Aorta (tissue), 5 donors: ENCODE data around the gene TLE3. TPM values are rescaled to one million over a fixed set of nuclear protein-coding genes. Genes with fewer than 3 reads are reported as not detected.

Experiments used
- ATAC-seq: fragments of 200-7000 bp; cut with Tn5 transposase; one replicate; pipeline ENCODE4 v1.9.1; 2022; ENCODE audit warnings: moderate library complexity; ENCODE audit not compliant: low FRiP score
- DNase-seq, 2 donors: peaks; one replicate each; pipeline ENCODE4 v3.0.0-alpha.2; 2020
- H3K27ac ChIP-seq, 2 donors: one replicate each; pipeline ENCODE4 v1.5.1; 2013; ENCODE audit warnings: low read length in 2 of 2, mild to moderate bottlenecking in 2 of 2, moderate library complexity in 2 of 2, control low read depth in 1 of 2, inconsistent platforms in 1 of 2, low read depth in 1 of 2
- H3K27me3 ChIP-seq, 2 donors: one replicate each; pipeline ENCODE4 v1.6.1; 2013; ENCODE audit warnings: control low read depth in 1 of 2, low read length in 1 of 2, mild to moderate bottlenecking in 1 of 2, moderate library complexity in 1 of 2; ENCODE audit not compliant: insufficient read depth in 2 of 2, control insufficient read depth in 1 of 2
- H3K36me3 ChIP-seq, 2 donors: one replicate each; pipeline ENCODE4 v1.6.1; 2013; ENCODE audit warnings: control low read depth in 1 of 2, low read length in 1 of 2, mild to moderate bottlenecking in 1 of 2; ENCODE audit not compliant: insufficient read depth in 2 of 2, control insufficient read depth in 1 of 2
- H3K4me1 ChIP-seq, 2 donors: one replicate each; pipeline ENCODE4 v1.6.1; 2013; ENCODE audit warnings: low read length in 2 of 2, control low read depth in 1 of 2, mild to moderate bottlenecking in 1 of 2, moderate library complexity in 1 of 2; ENCODE audit not compliant: insufficient read depth in 2 of 2, control insufficient read depth in 1 of 2
- H3K4me3 ChIP-seq, 2 donors: one replicate each; pipeline ENCODE4 v1.5.1; 2013; ENCODE audit warnings: low read length in 2 of 2, control low read depth in 1 of 2, mild to moderate bottlenecking in 1 of 2
- H3K9me3 ChIP-seq: one replicate; pipeline ENCODE4 v1.6.1; 2013; ENCODE audit warnings: mild to moderate bottlenecking, low read length; ENCODE audit not compliant: control insufficient read depth
- WGBS, 2 donors: extraction: QIAGEN DNeasy Blood & Tissue Kit; methylation state at CpG; one replicate each; pipeline ENCODE4 v1.1.7; 2013; 5-methylcytosine and 5-hydroxymethylcytosine counted together
- intact Hi-C, 2 donors: fragments of 100-400 bp; cut with DNase I; formaldehyde crosslinking; loops; one replicate each; pipeline versions ENCODE4 v1.14.2 to v1.15.0; 2022
- polyA plus RNA-seq, 2 donors: library from polyadenylated mRNA; stranded (reverse); fragments of 200-250 nt; gene quantifications; one replicate each; pipeline ENCODE4 v1.2.3, GENCODE V29; 2013
- total RNA-seq, 2 donors: library from RNA; stranded (reverse); fragmentation: NEBNext Ultra II Directional; extraction: Animal tissue kit (Norgen Biotek cat#: 25700); gene quantifications; one replicate each; pipeline ENCODE4 v1.2.1, GENCODE V29; 2021
- donor health status: healthy with polysubstance abuse.
- donor health status: Bipolar disorder and iron deficiency.
- donor health status: DM: no; HTN: no; CAD: no.
- donor health status: DM: no; HTN: no; CAD: no.
- donor health status: DM: yes; HTN: yes; CAD: no.

Gene TLE3
- total and polyA plus RNA-seq, 4 donors = 8.3 to 89.9 (median 28.2) TPM

DNA sequence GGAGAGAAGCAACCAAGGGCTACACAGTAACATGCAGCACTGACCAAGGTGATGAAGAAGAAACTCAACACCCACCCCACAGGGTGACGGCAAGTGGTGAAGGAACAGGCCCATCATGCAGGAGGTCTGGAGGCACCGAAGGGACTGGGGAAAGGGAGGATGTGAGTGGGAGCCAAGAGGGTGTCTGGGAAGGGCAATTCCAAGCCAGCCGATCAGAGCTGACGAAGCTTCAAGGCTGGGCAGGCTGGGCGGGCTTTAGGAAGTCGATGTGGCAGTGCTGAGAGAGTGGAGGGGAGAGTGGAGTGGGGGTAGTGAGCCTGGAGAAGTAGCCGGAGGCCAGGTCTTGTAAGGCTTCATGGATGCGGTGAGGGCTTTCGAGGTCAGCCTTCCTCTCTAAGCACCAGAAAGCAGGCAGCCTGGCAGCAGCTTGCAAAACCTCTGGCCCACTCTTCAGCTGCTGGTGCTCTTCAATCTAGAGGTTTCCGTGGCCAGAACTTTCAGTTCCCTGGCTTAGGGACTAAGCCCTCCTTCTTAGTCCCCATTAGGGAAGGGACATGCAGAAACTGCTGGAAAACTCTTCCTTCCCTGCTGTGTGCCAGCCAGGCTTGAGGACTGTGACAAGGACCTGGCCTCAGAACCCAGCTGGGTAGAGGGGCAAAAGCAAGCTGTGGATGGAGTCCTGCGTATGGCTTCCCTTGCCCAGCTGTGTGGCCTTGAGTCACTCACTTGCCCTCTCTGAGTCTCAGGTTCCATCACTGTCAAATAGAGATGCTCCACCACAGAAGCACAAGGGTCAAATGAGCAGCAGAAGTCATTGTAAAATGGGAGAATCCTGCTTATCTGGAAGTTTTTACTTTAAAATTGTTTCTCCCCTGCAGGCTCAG is 72.1 kb downstream of the TLE3 start:
- WGBS, 2 donors = 12 to 18% methylated on average over 11 of the region's 11 CpGs
- no peaks in the 10 kb centered on the region for H3K9me3 ChIP-seq
- no peaks in the 10 kb centered on the region for H3K27me3 ChIP-seq
- peak overlapping the region in 1 of 2 donors; percentile 52 for H3K27ac ChIP-seq
- H3K4me1 ChIP-seq = peaks cover 0 to 3% of the 10 kb centered on the region in 2 donors
- H3K4me3 ChIP-seq = no peak overlapping the region
- DNase-seq (no peak), ATAC-seq (no peak)
- H3K36me3 ChIP-seq = no peaks in the 10 kb centered on the region
- intact Hi-C loops = no loop called here

DNA sequence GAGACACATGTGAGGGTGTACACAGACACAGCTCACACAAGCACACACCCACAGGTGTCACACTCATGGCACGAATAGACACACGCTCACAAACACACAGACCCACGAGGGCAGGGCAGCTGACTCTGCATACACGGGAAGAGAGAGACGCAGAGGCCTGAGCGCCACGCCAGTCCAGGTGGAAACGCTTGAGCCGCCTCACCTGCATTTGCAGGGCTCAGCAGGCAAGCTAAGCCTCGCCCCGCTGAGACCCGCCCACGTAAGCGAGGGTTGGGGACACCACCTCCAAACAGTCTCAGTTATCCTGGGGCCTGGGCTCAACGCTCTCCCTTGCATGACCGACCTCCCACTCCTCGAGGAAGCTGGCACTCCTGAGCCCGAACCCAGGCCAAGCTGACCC is 73.2 kb downstream of the TLE3 start:
- 90 to 91% methylated on average over 18 of the region's 18 CpGs for WGBS, 2 donors
- H3K27ac ChIP-seq = no peak overlapping the region
- no peak overlapping the region for H3K4me3 ChIP-seq
- H3K4me1 ChIP-seq = peaks cover 0 to 3% of the 10 kb centered on the region in 2 donors
- intact Hi-C loops = no loop called here
- no peaks in the 10 kb centered on the region for H3K9me3 ChIP-seq
- H3K36me3 ChIP-seq = no peaks in the 10 kb centered on the region
- H3K27me3 ChIP-seq = no peaks in the 10 kb centered on the region
- ATAC-seq = no peak
- no peak for DNase-seq

DNA sequence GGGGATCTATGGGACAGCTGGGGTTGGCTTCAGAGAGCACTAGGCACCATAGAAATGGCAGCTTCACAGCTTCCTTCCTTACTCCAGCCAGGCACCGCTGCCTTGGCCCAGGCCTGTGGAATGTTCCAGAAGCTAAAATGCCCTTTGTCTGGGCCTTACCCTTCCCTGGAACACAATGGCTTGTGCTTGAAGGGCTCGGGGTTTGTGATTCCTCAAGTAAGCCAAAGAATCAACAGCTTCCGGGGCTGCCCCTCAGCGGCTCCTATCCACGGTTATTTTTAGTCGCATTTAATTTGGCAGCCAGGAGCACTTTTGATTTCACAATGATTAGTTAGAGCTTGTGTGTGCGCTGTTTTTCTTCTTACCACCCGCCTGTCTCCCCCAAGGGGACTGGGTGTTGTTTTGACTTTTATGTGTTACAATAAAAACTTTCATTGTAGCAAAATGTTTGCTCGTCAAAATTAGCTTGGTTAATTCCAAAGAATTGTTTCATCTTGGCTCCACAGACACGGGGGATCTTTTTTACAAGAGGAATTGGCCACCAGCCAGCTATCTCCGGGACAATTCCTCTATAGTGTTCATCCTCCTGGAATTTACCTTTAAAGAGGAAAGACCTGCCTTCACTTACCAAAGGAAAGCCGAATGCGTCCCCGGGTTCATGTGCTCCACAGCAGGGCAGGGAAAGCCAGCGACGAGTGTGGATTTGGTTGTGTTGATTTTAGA is 73.8 kb downstream of the TLE3 start:
- intact Hi-C loops = no loop called here
- 12 to 18% methylated on average over 16 of the region's 16 CpGs for WGBS, 2 donors
- H3K4me3 ChIP-seq = no peak overlapping the region

DNA sequence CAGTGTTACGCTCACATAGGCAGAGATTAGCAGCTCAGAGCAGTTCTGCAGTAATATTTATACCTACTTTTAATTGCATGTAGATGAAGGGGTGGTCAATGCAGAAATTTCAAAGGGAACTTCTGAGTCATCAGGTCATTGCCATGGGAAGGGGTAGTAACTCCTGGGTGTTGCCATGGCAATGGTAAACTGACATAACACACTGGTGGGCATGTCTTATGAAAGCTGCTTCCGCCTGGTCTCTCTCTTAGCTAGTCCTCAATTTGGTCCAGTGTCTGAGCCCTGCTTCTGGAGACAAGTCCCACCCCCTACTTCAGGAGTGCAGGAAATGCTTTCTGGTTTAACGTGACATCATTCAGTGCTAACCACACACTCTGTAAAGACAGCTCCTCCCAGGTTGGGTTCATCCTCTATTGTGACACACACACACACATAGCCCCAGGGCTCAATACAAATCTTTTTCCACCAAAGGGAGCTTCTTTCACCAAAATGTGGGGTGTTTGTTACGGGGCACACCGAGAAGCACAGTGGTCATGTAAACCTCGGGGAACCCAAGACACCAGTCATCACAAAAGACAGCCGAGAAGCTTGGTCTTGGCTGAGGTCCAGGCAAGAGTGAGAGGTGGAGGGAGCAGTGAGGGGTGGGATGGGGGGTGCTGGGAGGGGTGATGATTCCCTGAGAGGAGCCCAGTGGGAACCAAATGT is 74.5 kb downstream of the TLE3 start:
- Histone ChIP-seq H3K27ac (peak overlapping the region in 1 of 2 donors; percentile 47), H3K36me3 (no peaks in the 10 kb centered on the region), H3K4me1 (peaks cover 0 to 3% of the 10 kb centered on the region in 2 donors), H3K4me3 (no peak overlapping the region), H3K27me3 (no peaks in the 10 kb centered on the region), H3K9me3 (no peaks in the 10 kb centered on the region)
- WGBS, 2 donors = 79 to 84% methylated on average over 7 of the region's 7 CpGs
- intact Hi-C loops = no loop called here
- DNase-seq (no peak), ATAC-seq (peak; percentile 60)

More for the DNA sequence above, 73.8 kb downstream of the TLE3 start:
- H3K4me1 ChIP-seq = peaks cover 0 to 3% of the 10 kb centered on the region in 2 donors
- H3K36me3 ChIP-seq = no peaks in the 10 kb centered on the region
- H3K27me3 ChIP-seq = no peaks in the 10 kb centered on the region
- no peaks in the 10 kb centered on the region for H3K9me3 ChIP-seq
- peak in 1 of 2 donors; percentile 72 for DNase-seq
- ATAC-seq = peak; percentile 72
- H3K27ac ChIP-seq = peak overlapping the region in 1 of 2 donors; percentile 47

DNA sequence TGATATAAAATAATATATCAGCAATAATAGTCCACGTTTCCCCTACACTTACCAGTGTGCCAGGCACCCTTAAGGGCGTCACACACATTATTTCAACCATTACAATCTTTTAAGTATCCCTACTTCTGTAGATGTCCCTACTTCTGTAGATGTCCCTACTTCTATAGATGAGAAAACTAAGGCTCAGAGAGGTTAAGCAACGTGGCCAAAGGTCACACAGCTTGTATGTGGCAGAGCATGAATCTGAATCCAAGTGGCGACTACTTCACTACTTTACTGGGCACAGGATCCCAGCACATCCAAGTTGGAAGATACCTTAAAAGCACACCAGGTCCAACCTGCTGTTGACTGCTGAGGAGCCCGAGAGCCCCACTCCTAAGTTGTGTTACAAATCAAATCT is 77.5 kb downstream of the TLE3 start:
- ATAC-seq = no peak
- Histone ChIP-seq H3K27ac (no peak overlapping the region), H3K27me3 (no peaks in the 10 kb centered on the region), H3K9me3 (no peaks in the 10 kb centered on the region), H3K4me1 (peaks cover 0 to 3% of the 10 kb centered on the region in 2 donors), H3K36me3 (no peaks in the 10 kb centered on the region), H3K4me3 (no peak overlapping the region)
- intact Hi-C loops = no loop called here
- 93 to 94% methylated on average over 5 of the region's 5 CpGs for WGBS, 2 donors
- no peak for DNase-seq

DNA sequence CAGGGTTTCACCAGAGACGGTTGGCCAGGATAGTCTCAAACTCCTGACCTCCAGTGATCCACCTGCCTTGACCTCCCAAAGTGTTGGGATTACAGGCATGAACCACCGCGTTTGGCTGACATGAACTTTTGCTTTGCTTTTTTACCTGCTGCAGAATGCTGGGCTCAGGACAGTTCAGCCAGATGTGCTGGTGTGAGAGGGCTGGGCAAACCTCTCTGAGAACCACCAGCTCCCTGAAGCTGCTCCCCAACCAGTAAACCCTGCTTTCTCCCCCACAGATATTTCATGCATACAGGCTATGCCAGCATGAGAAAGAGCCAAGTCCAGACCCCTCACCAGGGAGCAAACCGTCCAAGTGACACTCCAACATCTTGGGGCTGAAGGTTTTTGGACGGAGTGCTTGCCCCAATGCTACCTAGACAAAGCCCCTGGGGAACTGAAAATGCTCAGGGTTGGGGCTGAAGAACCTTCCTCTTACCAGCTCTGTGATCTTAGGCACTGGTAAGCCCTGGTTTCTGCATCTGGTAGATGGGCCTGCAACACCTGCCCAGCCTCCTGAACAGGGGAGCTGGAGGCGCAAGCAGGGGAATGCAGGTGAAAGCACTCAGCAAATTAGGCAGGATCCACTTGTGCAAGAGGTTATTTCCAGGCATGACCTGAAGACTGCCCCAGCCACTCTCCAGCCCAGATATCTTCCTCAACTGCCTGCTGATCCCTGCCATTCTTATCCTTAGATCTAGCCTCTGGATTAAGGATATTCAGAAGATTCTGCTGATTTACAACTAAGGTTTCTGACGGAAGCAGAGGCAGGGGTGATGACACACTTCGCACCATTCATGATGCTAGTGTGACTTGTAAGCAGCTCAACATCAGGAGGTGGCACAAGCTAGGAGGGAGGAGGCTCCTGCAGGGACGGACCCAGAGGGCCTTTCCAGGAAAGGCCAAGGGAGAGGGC is 78.8 kb downstream of the TLE3 start:
- H3K27ac ChIP-seq = no peak overlapping the region
- 92 to 96% methylated on average over 9 of the region's 9 CpGs for WGBS, 2 donors
- ATAC-seq (no peak), DNase-seq (no peak)
- H3K4me1 ChIP-seq = peaks cover 0 to 3% of the 10 kb centered on the region in 2 donors
- H3K4me3 ChIP-seq = no peak overlapping the region
- no peaks in the 10 kb centered on the region for H3K9me3 ChIP-seq
- intact Hi-C loops = no loop called here
- H3K27me3 ChIP-seq = no peaks in the 10 kb centered on the region
- H3K36me3 ChIP-seq = no peaks in the 10 kb centered on the region

DNA sequence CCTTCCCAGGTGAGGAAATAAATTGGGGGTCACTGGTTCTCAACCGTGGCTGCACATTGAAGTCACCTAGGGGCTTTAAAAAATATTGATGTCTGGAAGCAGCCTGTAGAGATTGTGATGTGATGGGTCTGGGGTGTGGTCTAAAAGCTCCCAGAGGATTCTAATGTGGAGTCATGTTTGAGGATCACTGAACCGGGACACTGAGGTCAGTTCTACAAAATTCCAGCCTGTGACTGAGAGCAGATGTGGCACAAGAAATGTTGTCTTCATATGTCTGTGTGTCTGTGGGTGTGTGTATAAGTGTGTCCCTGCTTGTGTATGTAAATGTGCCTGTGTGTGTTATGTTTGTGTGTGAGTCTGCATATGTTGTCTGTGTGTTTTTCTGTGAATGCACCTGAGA is 79.9 kb downstream of the TLE3 start:
- DNase-seq (no peak), ATAC-seq (no peak)
- Histone ChIP-seq H3K36me3 (no peaks in the 10 kb centered on the region), H3K27me3 (no peaks in the 10 kb centered on the region), H3K9me3 (no peaks in the 10 kb centered on the region), H3K4me1 (no peaks in the 10 kb centered on the region), H3K4me3 (no peak overlapping the region), H3K27ac (no peak overlapping the region)
- WGBS, 2 donors = 84 to 90% methylated on average over 2 of the region's 2 CpGs
- intact Hi-C loops = no loop called here

DNA sequence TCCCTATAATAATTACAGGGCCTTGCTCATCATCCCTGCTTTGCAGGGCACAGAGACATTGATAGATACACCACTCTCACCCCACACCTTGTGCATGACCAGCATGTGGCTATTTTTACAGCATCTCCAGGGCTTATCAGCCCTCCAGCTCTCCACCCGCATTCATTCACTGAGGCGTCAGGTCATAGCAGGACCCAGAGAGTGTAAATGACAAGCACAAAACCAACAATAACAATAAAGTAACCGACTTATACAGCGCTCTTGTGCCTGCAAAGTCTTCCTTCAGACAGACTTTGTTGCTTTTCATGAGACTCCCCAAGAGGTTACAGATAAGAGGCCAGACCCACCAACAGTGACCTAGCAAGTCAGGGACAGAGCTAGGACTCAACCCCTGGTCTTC is 80.7 kb downstream of the TLE3 start:
- intact Hi-C loops = no loop called here
- WGBS, 2 donors = 87 to 90% methylated on average over 4 of the region's 4 CpGs
- Histone ChIP-seq H3K36me3 (no peaks in the 10 kb centered on the region), H3K9me3 (no peaks in the 10 kb centered on the region), H3K4me3 (no peak overlapping the region), H3K27me3 (no peaks in the 10 kb centered on the region), H3K4me1 (no peaks in the 10 kb centered on the region), H3K27ac (no peak overlapping the region)
- DNase-seq (no peak), ATAC-seq (no peak)
